DOHH2 (cell line): ENCODE measurements around the gene TRIM62.

Experiments used
- EZH2phosphoT487 ChIP-seq: fragments of 200-600 bp; sonication (generic); IDR thresholded peaks from 2 replicates; pipeline ENCODE4 v1.6.1; 2017; ENCODE audit warnings: borderline replicate concordance, mild to moderate bottlenecking, antibody characterized with exemption, low read length, moderate library complexity, mixed read lengths
- TF ChIP-seq, protein P1 (sequence below): fragments of 200-600 bp; sonication (generic); IDR thresholded peaks from one replicate; pipeline ENCODE4 v1.5.1; 2014; ENCODE audit warnings: antibody characterized with exemption, mild to moderate bottlenecking, low read depth, low read length; ENCODE audit not compliant: poor library complexity, severe bottlenecking

DNA sequence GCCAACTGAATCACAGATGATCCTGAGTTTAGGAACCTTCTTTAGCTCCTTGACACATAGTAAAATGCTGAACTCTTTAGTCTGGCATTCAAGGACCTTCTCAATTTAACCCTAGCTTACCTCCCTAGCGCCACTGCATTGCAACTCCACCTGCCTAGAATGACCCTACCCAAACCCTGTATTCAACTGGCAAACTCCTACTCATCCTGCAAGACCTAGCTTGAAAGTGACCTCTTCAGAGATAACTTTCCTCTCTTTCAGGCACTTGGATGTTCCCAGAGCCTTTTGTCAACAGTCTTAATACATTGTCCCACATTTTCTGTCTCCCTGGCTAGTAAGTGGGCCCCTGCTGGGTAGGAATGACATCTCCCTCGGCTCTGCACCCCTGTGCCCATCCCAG is 19.7 kb downstream of the TRIM62 start:
- TF ChIP-seq, protein P1, sequence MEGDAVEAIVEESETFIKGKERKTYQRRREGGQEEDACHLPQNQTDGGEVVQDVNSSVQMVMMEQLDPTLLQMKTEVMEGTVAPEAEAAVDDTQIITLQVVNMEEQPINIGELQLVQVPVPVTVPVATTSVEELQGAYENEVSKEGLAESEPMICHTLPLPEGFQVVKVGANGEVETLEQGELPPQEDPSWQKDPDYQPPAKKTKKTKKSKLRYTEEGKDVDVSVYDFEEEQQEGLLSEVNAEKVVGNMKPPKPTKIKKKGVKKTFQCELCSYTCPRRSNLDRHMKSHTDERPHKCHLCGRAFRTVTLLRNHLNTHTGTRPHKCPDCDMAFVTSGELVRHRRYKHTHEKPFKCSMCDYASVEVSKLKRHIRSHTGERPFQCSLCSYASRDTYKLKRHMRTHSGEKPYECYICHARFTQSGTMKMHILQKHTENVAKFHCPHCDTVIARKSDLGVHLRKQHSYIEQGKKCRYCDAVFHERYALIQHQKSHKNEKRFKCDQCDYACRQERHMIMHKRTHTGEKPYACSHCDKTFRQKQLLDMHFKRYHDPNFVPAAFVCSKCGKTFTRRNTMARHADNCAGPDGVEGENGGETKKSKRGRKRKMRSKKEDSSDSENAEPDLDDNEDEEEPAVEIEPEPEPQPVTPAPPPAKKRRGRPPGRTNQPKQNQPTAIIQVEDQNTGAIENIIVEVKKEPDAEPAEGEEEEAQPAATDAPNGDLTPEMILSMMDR = no peak
- TF ChIP-seq EZH2phosphoT487 = no peak
